ENCODE data around the gene GCDH. TPM values are rescaled to one million over a fixed set of nuclear protein-coding genes. Genes with fewer than 3 reads are reported as not detected.
A peak's percentile ranks its signal among the peaks of the same experiment; 100 is the strongest.

Gene GCDH
- total and polyA plus RNA-seq, 2 donors (not counting 1 experiment from before 2014, with no cell fraction given), result 10.3 to 18.0 TPM

- no peak for TF ChIP-seq CTCF (conservative IDR thresholded peaks at IDR 0.05 in 1 of 2, IDR thresholded peaks at IDR 0.05 in 1 of 2; ENCODE audit: low read depth in 1 of 2, low read length in 2 of 2)
- no peak for TF ChIP-seq EZH2 (IDR thresholded peaks at IDR 0.05; ENCODE audit: low read length, missing control alignments)
- Histone ChIP-seq H3K4me1 (ENCODE audit: control insufficient read depth, extremely low read depth, insufficient read depth, low read length) (peaks cover 20% of the 10 kb centered on the region), H3K4me2 (ENCODE audit: extremely low read depth, insufficient read depth, low read length) (peak overlapping the region; percentile 95), H3K79me2 (ENCODE audit: control insufficient read depth, insufficient read depth, low read length) (peaks cover 50% of the 10 kb centered on the region), H4K20me1 (ENCODE audit: control insufficient read depth, extremely low read depth, insufficient read depth, low read length) (peaks cover 2% of the 10 kb centered on the region), H3K9ac (ENCODE audit: insufficient read depth, low read length) (peak overlapping the region; percentile 60), H2AFZ (ENCODE audit: low read length) (peak overlapping the region; percentile 68), H3K27me3 (ENCODE audit: control insufficient read depth, insufficient read depth, low read length) (no peaks in the 10 kb centered on the region), H3K4me3 (replicated peaks in 1 of 4; ENCODE audit: control extremely low read depth in 1 of 4, insufficient read depth in 1 of 4, low read depth in 3 of 4, low read length in 4 of 4) (peak overlapping the region; percentile 57 to 98 (median 58)), H3K9me3 (ENCODE audit: control insufficient read depth, insufficient read depth, low read depth, low read length) (no peaks in the 10 kb centered on the region), H3K27ac (ENCODE audit: insufficient read depth, low read length) (peak overlapping the region; percentile 76), H3K36me3 (ENCODE audit: control insufficient read depth, insufficient read depth, low read length) (peaks cover 21% of the 10 kb centered on the region)
- no peak for DNase-seq (ENCODE audit: low read depth in 2 of 2)
These were observed 46.4 kb downstream of the GCDH start for GRCh38 chr19:12937093-12937926.

GRCh38 chr19:12937927-12938778 lies 47.2 kb downstream of the GCDH start, which contains the start of gene CALR:
CALR (plus strand) TSS chr19:12938609; CDS start chr19:12938680, 71 bp downstream.
- Histone ChIP-seq H3K9ac (ENCODE audit: insufficient read depth, low read length) (peak within 1 kb of the TSS; percentile 99), H3K36me3 (ENCODE audit: control insufficient read depth, insufficient read depth, low read length) (peaks cover 21% of the 10 kb centered on the region), H3K9me3 (ENCODE audit: control insufficient read depth, insufficient read depth, low read depth, low read length) (no peaks in the 10 kb centered on the region), H3K4me1 (ENCODE audit: control insufficient read depth, extremely low read depth, insufficient read depth, low read length) (peaks cover 20% of the 10 kb centered on the region), H3K27ac (ENCODE audit: insufficient read depth, low read length) (peak within 1 kb of the TSS; percentile 95), H2AFZ (ENCODE audit: low read length) (peak within 1 kb of the TSS; percentile 68), H3K27me3 (ENCODE audit: control insufficient read depth, insufficient read depth, low read length) (no peaks in the 10 kb centered on the region), H3K4me2 (ENCODE audit: extremely low read depth, insufficient read depth, low read length) (peak within 1 kb of the TSS; percentile 95), H4K20me1 (ENCODE audit: control insufficient read depth, extremely low read depth, insufficient read depth, low read length) (peaks cover 2% of the 10 kb centered on the region), H3K4me3 (replicated peaks in 1 of 4; ENCODE audit: control extremely low read depth in 1 of 4, insufficient read depth in 1 of 4, low read depth in 3 of 4, low read length in 4 of 4) (peak within 1 kb of the TSS; percentile 94 to 99 (median 98)), H3K79me2 (ENCODE audit: control insufficient read depth, insufficient read depth, low read length) (peaks cover 42% of the 10 kb centered on the region)
- TF ChIP-seq CTCF (conservative IDR thresholded peaks at IDR 0.05 in 1 of 2, IDR thresholded peaks at IDR 0.05 in 1 of 2; ENCODE audit: low read depth in 1 of 2, low read length in 2 of 2), result no peak
- TF ChIP-seq EZH2 (IDR thresholded peaks at IDR 0.05; ENCODE audit: low read length, missing control alignments), result no peak
- DNase-seq (ENCODE audit: low read depth in 2 of 2), result peak; percentile 99
